Prostate gland (tissue), 2 donors: ENCODE results near the gene GPR35. TPM values are rescaled to one million over a fixed set of nuclear protein-coding genes. Genes with fewer than 3 reads are reported as not detected.

Source experiments
- DNase-seq: peaks from one replicate; pipeline ENCODE4 v3.0.0-alpha.2; 2019; ENCODE audit warnings: low spot score
- H3K27ac ChIP-seq, 2 donors: fragments of 200-600 bp; sonication (generic); 2 replicates each; pipeline ENCODE4 v1.5.1; 2017 to 2019
- H3K27me3 ChIP-seq: fragments of 200-600 bp; sonication (generic); replicated peaks from 2 replicates; pipeline ENCODE4 v1.5.1; 2019; ENCODE audit not compliant: insufficient read depth
- H3K36me3 ChIP-seq, 2 donors: fragments of 200-600 bp; sonication (generic); 1 replicate in 1 of 2; 2 replicates in 1 of 2; pipeline versions ENCODE4 v1.5.1 to v1.8.1; 2017 to 2019
- H3K4me1 ChIP-seq: fragments of 200-600 bp; sonication (generic); replicated peaks from 2 replicates; pipeline ENCODE4 v1.5.1; 2019
- H3K4me3 ChIP-seq, 2 donors: fragments of 200-600 bp; sonication (generic); 2 replicates each; pipeline ENCODE4 v1.5.1; 2017 to 2019
- H3K9me3 ChIP-seq: fragments of 200-600 bp; sonication (generic); 2 replicates; pipeline ENCODE4 v1.5.1; 2017
- CTCF ChIP-seq, 4 experiments: fragments of 200-600 bp in 2 of 4; fragments of 450-650 bp in 2 of 4; sonication (generic) in 2 of 4; IDR thresholded peaks; 1 replicate in 3 of 4; 2 replicates in 1 of 4; pipeline ENCODE4 v1.5.1; 2016 to 2019; ENCODE audit warnings: antibody characterized with exemption in 4 of 4, mild to moderate bottlenecking in 2 of 4, moderate library complexity in 2 of 4
- POLR2A ChIP-seq: fragments of 450-650 bp; IDR thresholded peaks from one replicate; pipeline ENCODE4 v1.6.1; 2016; ENCODE audit warnings: antibody characterized with exemption, mild to moderate bottlenecking
- POLR2AphosphoS5 ChIP-seq: sonication (generic); formaldehyde crosslinking; IDR thresholded peaks from one replicate; pipeline ENCODE4 v1.6.1; 2017; ENCODE audit warnings: antibody characterized with exemption
- WGBS: methylation state at CpG from one replicate; pipeline ENCODE4 v1.1.5; 2018; 5-methylcytosine and 5-hydroxymethylcytosine counted together
- intact Hi-C: fragments of 100-400 bp; cut with DNase I; formaldehyde crosslinking; loops from one replicate; pipeline ENCODE4 v1.14.2; 2022
- total RNA-seq, 2 donors: library from RNA; depleted of rRNA; stranded (reverse); fragments of >200 nt; gene quantifications; one replicate each; pipeline ENCODE4 v1.1.0, GENCODE V29; 2016

The GPR35 gene
- total RNA-seq, 2 donors from 2014 or later, result 3.3 to 4.6 TPM

- peak overlapping the region; percentile 44 to 46 for H3K27ac ChIP-seq
- H3K9me3 ChIP-seq, result no peaks in the 10 kb centered on the region
- DNase-seq, result no peak
- no peaks in the 10 kb centered on the region for H3K27me3 ChIP-seq
- 38% methylated on average over 18 of the region's 18 CpGs for WGBS
- H3K36me3 ChIP-seq, result no peaks in the 10 kb centered on the region
- no peak overlapping the region for H3K4me3 ChIP-seq
- intact Hi-C loops, result no loop called here
- H3K4me1 ChIP-seq, result peaks cover 25% of the 10 kb centered on the region
- TF ChIP-seq POLR2A (no peak), POLR2AphosphoS5 (no peak), CTCF (IDR thresholded peaks at IDR 0.05) (peak in 1 of 4 experiments; percentile 37)
Observed at GRCh38 chr2:240595381-240596079, 29.8 kb upstream of the GPR35 start.

- Histone ChIP-seq H3K36me3 (no peaks in the 10 kb centered on the region), H3K27me3 (no peaks in the 10 kb centered on the region), H3K4me1 (peaks cover 25% of the 10 kb centered on the region), H3K27ac (peak overlapping the region; percentile 44 to 46), H3K9me3 (no peaks in the 10 kb centered on the region), H3K4me3 (no peak overlapping the region)
- no peak for DNase-seq
- intact Hi-C loops, result no loop called here
- 54% methylated on average over 16 of the region's 17 CpGs for WGBS
- no peak for TF ChIP-seq POLR2AphosphoS5
- no peak for TF ChIP-seq CTCF (IDR thresholded peaks at IDR 0.05)
- TF ChIP-seq POLR2A, result no peak
Observed at GRCh38 chr2:240596080-240596460, 29.2 kb upstream of the GPR35 start.

GRCh38 chr2:240596491-240596931, 28.8 kb upstream of the GPR35 start:
- Histone ChIP-seq H3K36me3 (no peaks in the 10 kb centered on the region), H3K4me3 (no peak overlapping the region)
- intact Hi-C loops, result no loop called here

GRCh38 chr2:240597054-240597418, 28.2 kb upstream of the GPR35 start:
- H3K4me1 ChIP-seq, result peaks cover 25% of the 10 kb centered on the region
- no peaks in the 10 kb centered on the region for H3K9me3 ChIP-seq
- H3K36me3 ChIP-seq, result no peaks in the 10 kb centered on the region
- TF ChIP-seq CTCF (IDR thresholded peaks at IDR 0.05) (no peak), POLR2A (no peak), POLR2AphosphoS5 (no peak)
- 81% methylated on average over 10 of the region's 10 CpGs for WGBS
- intact Hi-C loops, result no loop called here
- no peak overlapping the region for H3K4me3 ChIP-seq
- peak overlapping the region in 1 of 2 donors; percentile 46 for H3K27ac ChIP-seq
- DNase-seq, result no peak
- H3K27me3 ChIP-seq, result no peaks in the 10 kb centered on the region

More at GRCh38 chr2:240596491-240596931, 28.8 kb upstream of the GPR35 start:
- Histone ChIP-seq H3K9me3 (no peaks in the 10 kb centered on the region), H3K27ac (peak overlapping the region; percentile 44 to 46), H3K4me1 (peaks cover 25% of the 10 kb centered on the region), H3K27me3 (no peaks in the 10 kb centered on the region)
- TF ChIP-seq POLR2A, result no peak
- TF ChIP-seq POLR2AphosphoS5, result peak; percentile 68
- WGBS, result 39% methylated on average over 21 of the region's 23 CpGs
- peak; percentile 74 for DNase-seq

- no peak for TF ChIP-seq POLR2AphosphoS5
- TF ChIP-seq POLR2A, result no peak
- TF ChIP-seq CTCF (IDR thresholded peaks at IDR 0.05), result no peak
- H3K4me3 ChIP-seq, result no peak overlapping the region
- H3K9me3 ChIP-seq, result no peaks in the 10 kb centered on the region
- H3K36me3 ChIP-seq, result no peaks in the 10 kb centered on the region
- intact Hi-C loops, result no loop called here
- no peak overlapping the region for H3K27ac ChIP-seq
- 94% methylated on average over 22 of the region's 22 CpGs for WGBS
- H3K27me3 ChIP-seq, result no peaks in the 10 kb centered on the region
- peaks cover 25% of the 10 kb centered on the region for H3K4me1 ChIP-seq
- DNase-seq, result no peak
Observed at GRCh38 chr2:240597419-240598181, 27.7 kb upstream of the GPR35 start.
